Measurements from ENCODE around the gene UBA1. TPM values are rescaled to one million over a fixed set of nuclear protein-coding genes. Genes with fewer than 3 reads are reported as not detected.

Gene UBA1
- total and polyA plus RNA-seq, 12 donors = 90.9 to 157 (median 124) TPM

DNA sequence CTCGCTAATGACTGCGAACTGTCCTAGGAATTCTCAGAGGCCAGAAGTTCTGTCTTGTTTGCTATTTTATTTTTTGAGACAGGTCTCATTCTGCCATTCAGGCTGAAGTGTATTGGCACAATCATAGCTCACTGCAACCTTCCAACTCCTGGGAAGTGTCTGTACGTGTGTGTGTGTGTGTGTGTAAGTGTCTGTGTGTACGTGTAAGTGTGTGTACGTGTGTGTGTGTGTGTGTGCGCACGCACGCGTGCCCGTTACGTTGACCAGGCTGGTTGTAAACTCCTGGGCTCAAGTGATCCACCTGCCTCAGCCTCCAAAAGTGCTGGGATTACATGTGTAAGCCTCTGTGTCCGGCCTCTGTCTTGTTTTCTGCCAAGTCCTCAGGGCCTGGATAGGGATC, 14.5 kb downstream of the UBA1 start:
- Histone ChIP-seq H3K9me3 (no peaks in the 10 kb centered on the region), H3K27ac (no peak overlapping the region), H3K36me3 (peaks cover 0 to 100% (median 7%) of the 10 kb centered on the region in 9 donors), H3K4me3 (no peak overlapping the region), H3K4me1 (peaks cover 0 to 12% (median 0%) of the 10 kb centered on the region in 9 donors), H3K27me3 (no peaks in the 10 kb centered on the region)
- intact Hi-C loops (cut with DNase I) = no loop called here
- WGBS, 2 donors = 85 to 87% methylated on average over 12 of the region's 12 CpGs
- ATAC-seq = no peak
- TF ChIP-seq, protein P1, sequence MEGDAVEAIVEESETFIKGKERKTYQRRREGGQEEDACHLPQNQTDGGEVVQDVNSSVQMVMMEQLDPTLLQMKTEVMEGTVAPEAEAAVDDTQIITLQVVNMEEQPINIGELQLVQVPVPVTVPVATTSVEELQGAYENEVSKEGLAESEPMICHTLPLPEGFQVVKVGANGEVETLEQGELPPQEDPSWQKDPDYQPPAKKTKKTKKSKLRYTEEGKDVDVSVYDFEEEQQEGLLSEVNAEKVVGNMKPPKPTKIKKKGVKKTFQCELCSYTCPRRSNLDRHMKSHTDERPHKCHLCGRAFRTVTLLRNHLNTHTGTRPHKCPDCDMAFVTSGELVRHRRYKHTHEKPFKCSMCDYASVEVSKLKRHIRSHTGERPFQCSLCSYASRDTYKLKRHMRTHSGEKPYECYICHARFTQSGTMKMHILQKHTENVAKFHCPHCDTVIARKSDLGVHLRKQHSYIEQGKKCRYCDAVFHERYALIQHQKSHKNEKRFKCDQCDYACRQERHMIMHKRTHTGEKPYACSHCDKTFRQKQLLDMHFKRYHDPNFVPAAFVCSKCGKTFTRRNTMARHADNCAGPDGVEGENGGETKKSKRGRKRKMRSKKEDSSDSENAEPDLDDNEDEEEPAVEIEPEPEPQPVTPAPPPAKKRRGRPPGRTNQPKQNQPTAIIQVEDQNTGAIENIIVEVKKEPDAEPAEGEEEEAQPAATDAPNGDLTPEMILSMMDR (IDR thresholded peaks at IDR 0.05) = no peak
- DNase-seq = no peak

DNA sequence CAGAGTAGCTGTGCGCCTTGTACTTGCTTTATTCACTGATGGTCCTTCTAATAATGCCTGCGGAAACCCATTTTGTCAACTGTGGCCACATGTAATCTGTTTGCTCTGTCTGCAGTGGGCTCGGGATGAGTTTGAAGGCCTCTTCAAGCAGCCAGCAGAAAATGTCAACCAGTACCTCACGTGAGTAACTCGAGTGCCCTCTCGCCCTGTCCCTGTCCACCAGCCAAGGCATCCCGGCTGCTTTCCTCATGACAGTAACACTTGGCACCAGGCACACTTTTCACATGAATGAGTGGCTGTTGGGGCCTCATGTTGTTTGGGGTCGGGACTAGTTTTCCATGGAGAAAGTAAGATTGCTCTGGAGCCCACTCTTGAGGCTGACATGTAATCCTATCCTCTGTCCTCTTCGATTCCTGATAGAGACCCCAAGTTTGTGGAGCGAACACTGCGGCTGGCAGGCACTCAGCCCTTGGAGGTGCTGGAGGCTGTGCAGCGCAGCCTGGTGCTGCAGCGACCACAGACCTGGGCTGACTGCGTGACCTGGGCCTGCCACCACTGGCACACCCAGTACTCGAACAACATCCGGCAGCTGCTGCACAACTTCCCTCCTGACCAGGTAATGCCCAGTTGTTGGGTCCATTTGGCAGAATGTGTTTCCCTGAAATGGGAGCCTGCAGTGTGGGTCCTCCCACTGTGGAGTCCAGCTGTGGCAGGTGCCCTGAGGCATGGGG, 16.0 kb downstream of the UBA1 start:
- Histone ChIP-seq H3K27me3 (no peaks in the 10 kb centered on the region), H3K9me3 (no peaks in the 10 kb centered on the region), H3K4me1 (peaks cover 0 to 12% (median 0%) of the 10 kb centered on the region in 9 donors), H3K27ac (peak overlapping the region in 6 of 10 donors; percentile 10 to 58 (median 46)), H3K4me3 (no peak overlapping the region), H3K36me3 (peaks cover 0 to 100% (median 9%) of the 10 kb centered on the region in 9 donors)
- ATAC-seq = peak; percentile 29 to 89 (median 70)
- no peak for DNase-seq
- intact Hi-C loops (cut with DNase I) = loop anchor here in 2 of 10 donors (10.0 kb wide), 2 partner anchors 275 to 445 kb away; partner anchors contain the start of genes ELK1 (in 1 of the 2), UXT (in 1 of the 2) and ZNF41 (in 1 of the 2)
- TF ChIP-seq, protein P1 (IDR thresholded peaks at IDR 0.05) = no peak
- 67 to 78% methylated on average over 16 of the region's 16 CpGs for WGBS, 2 donors

DNA sequence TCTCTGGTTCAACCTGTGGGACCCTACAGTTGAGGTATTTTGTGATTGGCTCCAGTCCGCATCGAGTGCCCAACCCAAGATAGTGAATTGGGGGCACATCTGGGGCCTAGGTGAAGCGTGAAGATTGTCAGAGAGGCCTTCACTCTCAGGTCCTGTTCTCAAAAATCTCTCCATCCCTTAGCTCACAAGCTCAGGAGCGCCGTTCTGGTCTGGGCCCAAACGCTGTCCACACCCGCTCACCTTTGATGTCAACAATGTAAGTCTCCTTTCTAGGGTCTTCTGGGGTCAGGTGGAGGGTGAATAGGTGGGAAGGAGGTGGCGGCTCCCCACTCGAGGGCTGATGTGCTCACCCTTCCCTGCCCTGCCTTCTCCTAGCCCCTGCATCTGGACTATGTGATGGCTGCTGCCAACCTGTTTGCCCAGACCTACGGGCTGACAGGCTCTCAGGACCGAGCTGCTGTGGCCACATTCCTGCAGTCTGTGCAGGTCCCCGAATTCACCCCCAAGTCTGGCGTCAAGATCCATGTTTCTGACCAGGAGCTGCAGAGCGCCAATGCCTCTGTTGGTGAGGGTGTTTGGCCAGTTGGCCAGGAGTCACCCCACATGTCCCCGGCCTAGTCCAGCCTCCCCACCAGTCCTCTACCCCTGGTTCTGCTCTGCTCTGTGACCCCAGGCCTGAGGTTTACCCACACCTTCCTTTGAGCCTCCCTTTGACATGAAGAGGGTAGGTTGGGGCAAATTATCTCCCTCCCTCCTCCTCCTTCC, 17.2 kb downstream of the UBA1 start:
- Histone ChIP-seq H3K27ac (no peak overlapping the region), H3K36me3 (peaks cover 0 to 100% (median 9%) of the 10 kb centered on the region in 9 donors), H3K9me3 (no peaks in the 10 kb centered on the region), H3K4me1 (peaks cover 0 to 12% (median 0%) of the 10 kb centered on the region in 9 donors), H3K4me3 (no peak overlapping the region), H3K27me3 (no peaks in the 10 kb centered on the region)
- DNase-seq (no peak), ATAC-seq (no peak)
- WGBS, 2 donors = 88 to 91% methylated on average over 14 to 15 of the region's 15 CpGs
- TF ChIP-seq, protein P1 (IDR thresholded peaks at IDR 0.05) = no peak
- intact Hi-C loops (cut with DNase I) = loop anchor here in 2 of 10 donors (10.0 kb wide), 2 partner anchors 274 to 444 kb away; partner anchors contain the start of genes ELK1 (in 1 of the 2), UXT (in 1 of the 2) and ZNF41 (in 1 of the 2)

Data from heart right ventricle (tissue), 16 donors.